Muscle of leg (tissue), 11 donors: Measurements from ENCODE around the gene BOLA2B. TPM values are rescaled to one million over a fixed set of nuclear protein-coding genes. Genes with fewer than 3 reads are reported as not detected.
A peak's percentile ranks its signal among the peaks of the same experiment; 100 is the strongest.
"Not testable (repeated sequence)": the region's sequence is repeated elsewhere in the genome, so short reads cannot be mapped to it uniquely, and the experiment has no call there.

Source experiments
- DNase-seq: peaks from one replicate; pipeline ENCODE4 v3.0.0; 2013
- H3K27ac ChIP-seq: one replicate; pipeline ENCODE4 v1.5.1; 2013; ENCODE audit warnings: mild to moderate bottlenecking, low read length, control low read depth
- H3K27me3 ChIP-seq: one replicate; pipeline ENCODE4 v1.6.1; 2013; ENCODE audit warnings: low read length; ENCODE audit not compliant: control insufficient read depth, insufficient read depth
- H3K36me3 ChIP-seq: one replicate; pipeline ENCODE4 v1.6.1; 2013; ENCODE audit warnings: low read length; ENCODE audit not compliant: control insufficient read depth, insufficient read depth
- H3K4me1 ChIP-seq: one replicate; pipeline ENCODE4 v1.6.1; 2013; ENCODE audit warnings: low read length; ENCODE audit not compliant: control insufficient read depth, insufficient read depth
- H3K4me3 ChIP-seq: one replicate; pipeline ENCODE4 v1.5.1; 2013; ENCODE audit warnings: low read length, control low read depth
- H3K9me3 ChIP-seq: replicated peaks from 2 replicates; pipeline ENCODE4 v1.6.1; 2013; ENCODE audit warnings: low read depth, low read length; ENCODE audit not compliant: control insufficient read depth
- WGBS: methylation state at CpG from one replicate; pipeline ENCODE4 v1.1.5; 2013; ENCODE audit warnings: missing lambda C conversion rate; ENCODE audit not compliant: insufficient coverage; 5-methylcytosine and 5-hydroxymethylcytosine counted together
- polyA plus RNA-seq, 8 donors: library from polyadenylated mRNA; unstranded; fragments of 120-200 nt; gene quantifications; one replicate each; pipeline versions ENCODE4 v1.2.1 to v1.2.3, GENCODE V29; 2013; ENCODE audit warnings: inconsistent platforms in 1 of 8, low replicate concordance in 1 of 8; ENCODE audit not compliant: insufficient read length in 8 of 8, insufficient read depth in 1 of 8
- total RNA-seq: library from RNA; stranded (reverse); fragments of 120-200 nt; gene quantifications from one replicate; pipeline ENCODE4 v1.2.4, GENCODE V29; 2013

Gene BOLA2B
- total and polyA plus RNA-seq, 9 donors, result 24.0 to 81.7 (median 30.7) TPM

DNA sequence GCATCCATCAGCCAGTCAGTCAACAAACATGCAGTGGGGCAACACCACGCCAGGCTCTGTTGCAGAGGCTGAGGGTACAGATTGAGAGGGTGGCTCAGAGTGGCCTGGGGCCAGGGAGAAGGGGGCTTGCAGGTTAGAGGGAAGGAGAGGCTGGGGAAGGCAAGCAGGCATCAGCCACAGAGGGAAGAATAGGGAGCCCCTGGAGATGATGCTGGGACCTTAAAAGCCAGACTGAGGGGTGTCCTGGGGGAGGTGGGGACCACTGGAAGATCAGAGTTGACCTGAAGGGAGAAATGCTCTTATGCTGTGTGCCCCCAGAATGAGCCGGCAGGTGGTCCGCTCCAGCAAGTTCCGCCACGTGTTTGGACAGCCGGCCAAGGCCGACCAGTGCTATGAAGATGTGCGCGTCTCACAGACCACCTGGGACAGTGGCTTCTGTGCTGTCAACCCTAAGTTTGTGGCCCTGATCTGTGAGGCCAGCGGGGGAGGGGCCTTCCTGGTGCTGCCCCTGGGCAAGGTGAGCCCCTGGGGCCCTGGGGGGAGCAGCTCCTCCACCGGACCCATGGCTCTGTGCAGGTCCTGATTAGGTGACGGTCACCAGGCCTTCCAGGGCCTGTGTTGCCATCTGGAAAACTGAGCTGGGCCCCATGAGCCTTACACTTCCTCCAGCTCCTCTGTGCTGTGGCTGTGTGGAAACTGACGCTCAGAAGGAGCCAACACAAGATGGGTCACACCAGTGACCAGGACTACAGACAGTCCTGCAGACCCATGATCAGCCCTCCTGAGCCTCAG, 8.4 kb downstream of the BOLA2B start:
- peaks cover 3% of the 10 kb centered on the region for H3K36me3 ChIP-seq
- H3K27me3 ChIP-seq, result peaks cover 3% of the 10 kb centered on the region
- H3K4me3 ChIP-seq, result peak overlapping the region; percentile 62
- peaks cover 27% of the 10 kb centered on the region for H3K4me1 ChIP-seq
- DNase-seq, result peak; percentile 26
- no peaks in the 10 kb centered on the region for H3K9me3 ChIP-seq
- 55% methylated on average over 12 of the region's 13 CpGs for WGBS
- peak overlapping the region; percentile 47 for H3K27ac ChIP-seq

DNA sequence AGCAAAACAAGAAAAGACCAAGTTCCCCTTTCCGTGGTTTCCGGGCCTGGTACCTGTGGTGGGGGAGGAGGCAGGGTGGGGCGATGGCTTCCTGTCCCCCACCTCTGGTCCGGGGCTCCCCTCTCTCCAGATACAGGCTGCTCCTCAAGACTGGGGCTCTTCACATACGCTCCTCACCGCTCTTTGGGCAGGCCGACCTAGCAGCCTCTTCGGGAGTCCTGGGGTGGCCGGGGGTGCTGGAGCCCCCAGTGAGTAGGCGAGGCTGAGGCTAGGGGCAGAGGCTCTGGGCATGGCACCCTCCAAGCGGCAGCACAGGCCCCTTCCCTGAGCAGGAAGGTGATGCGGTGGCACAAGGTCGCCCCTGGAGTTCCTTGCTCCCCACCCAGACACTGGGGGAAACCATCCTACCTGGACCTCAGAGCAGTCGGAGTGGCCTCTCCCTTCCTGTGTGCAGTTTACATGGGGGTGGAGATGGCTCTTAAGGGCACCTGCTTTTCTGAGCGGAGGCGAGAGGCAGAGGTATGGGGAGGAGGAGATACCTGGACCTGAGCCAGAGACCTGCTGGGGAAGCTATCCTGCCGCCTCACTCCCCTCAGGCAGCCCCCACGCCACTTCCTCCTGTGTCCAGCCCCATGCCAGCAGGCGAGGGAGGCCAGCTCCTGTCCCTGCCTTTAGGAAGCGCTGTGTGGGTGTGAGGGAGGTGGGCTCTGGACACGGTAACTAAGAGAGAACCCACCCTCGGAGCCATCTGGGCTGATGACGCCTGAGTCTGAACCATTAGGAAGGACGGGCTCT, 9.2 kb downstream of the BOLA2B start:
- Histone ChIP-seq H3K27me3 (peaks cover 3% of the 10 kb centered on the region), H3K27ac (peak overlapping the region; percentile 13), H3K4me1 (peaks cover 27% of the 10 kb centered on the region), H3K36me3 (peaks cover 3% of the 10 kb centered on the region), H3K9me3 (no peaks in the 10 kb centered on the region), H3K4me3 (peak overlapping the region; percentile 62)
- DNase-seq, result peak; percentile 35
- 27% methylated on average over 8 of the region's 24 CpGs for WGBS

DNA sequence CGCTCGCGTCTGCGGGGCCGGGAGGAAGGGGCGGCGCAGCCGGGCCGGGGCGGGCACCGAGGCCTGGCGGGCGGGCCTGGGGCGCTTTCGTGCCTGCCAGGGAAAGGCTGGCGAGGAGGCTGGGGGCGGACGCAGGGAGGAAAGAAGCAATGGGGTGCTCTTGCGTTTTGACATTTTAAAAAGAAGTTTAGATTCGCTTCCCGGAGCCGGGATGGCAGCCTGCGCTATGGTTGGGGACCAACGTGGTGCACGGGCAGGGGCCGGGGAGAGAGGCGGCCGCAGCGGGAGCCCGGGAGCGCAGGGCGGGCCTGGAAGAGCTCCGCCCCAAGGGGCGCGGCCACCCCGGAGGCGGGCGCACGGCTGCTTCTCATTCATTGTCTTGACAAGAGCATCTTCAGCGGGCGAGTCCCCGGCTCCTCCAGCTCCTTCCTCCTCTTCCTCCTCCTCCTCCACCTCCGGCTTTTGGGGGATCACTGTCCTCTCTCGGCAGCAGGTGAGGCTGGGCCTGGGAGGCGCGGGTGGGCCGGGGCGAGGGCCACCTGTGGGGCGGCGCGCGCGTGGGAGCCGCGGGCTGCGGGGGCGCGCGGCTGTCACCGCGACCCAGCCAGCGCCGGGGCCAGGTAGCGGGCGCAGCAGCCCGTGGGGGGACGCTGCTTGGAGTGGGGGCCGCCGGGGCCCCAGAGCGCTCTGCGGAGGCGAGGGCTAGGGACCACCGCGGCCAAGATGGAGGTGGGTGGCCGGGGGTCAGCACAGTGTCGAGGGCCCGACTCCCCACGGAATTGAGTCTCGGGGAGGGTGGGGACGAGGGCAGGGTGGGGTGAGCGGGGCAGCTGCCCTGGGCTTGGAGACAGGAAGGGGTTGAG, 10.0 kb downstream of the BOLA2B start, which contains the start of gene CORO1A:
Gene CORO1A, plus strand, starts transcription at position 370 of the 863 bp plus-strand sequence. CDS start 1,608 bp downstream, outside the sequence.
- Histone ChIP-seq H3K4me1 (peaks cover 29% of the 10 kb centered on the region), H3K9me3 (no peaks in the 10 kb centered on the region), H3K27me3 (peaks cover 3% of the 10 kb centered on the region), H3K27ac (peak within 1 kb of the TSS; percentile 62), H3K4me3 (peak within 1 kb of the TSS; percentile 62), H3K36me3 (peaks cover 3% of the 10 kb centered on the region)
- WGBS, result under 1% methylated on average over 75 of the region's 81 CpGs
- DNase-seq, result peak; percentile 91

DNA sequence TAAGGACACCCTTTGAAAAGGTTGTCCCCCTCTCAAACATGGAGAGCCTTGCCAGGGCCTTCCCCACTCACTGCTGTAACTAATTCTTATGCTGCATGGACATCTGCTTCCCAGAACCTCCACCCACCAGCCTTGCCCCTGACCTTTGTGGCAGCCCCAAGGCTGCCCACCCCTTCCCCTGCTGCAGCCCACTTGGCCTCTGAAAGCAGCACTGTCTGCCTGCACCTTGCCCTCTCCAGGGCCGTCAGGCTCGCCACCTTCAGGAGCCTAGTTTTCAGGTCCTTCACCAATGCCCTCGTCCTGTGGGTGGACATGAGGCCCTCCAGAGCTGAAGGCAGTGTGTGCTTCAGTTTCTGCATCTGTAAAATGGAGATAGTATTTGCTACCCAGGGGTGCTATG, 12.7 kb downstream of the BOLA2B start:
- DNase-seq, result no peak

DNA sequence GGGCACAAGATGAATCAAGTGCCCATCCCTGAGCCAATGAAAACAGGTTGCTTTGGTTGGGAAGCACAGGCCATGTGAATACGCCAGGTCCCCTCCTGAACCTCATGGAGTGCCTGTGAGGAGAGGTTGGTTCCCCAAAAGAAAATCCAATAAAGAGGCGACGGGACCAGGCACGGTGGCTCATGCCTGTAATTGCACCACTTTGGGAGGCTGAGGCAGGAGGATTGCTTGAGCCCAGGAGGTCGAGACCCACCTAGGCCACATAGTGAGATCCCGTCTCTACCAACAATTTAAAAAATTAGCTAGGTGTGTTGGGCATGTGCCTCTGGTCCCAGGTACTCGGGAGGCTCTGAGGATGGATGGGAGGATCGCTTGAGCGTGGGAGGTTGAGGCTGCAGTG, 13.5 kb downstream of the BOLA2B start:
- H3K4me1 ChIP-seq, result peaks cover 19% of the 10 kb centered on the region
- 80% methylated on average over 1 of the region's 9 CpGs for WGBS
- no peak overlapping the region for H3K4me3 ChIP-seq
- no peaks in the 10 kb centered on the region for H3K9me3 ChIP-seq
- H3K27me3 ChIP-seq, result peaks cover 2% of the 10 kb centered on the region
- H3K27ac ChIP-seq, result no peak overlapping the region
- no peak for DNase-seq
- H3K36me3 ChIP-seq, result no peaks in the 10 kb centered on the region

More for the DNA sequence above, 12.7 kb downstream of the BOLA2B start:
- Histone ChIP-seq H3K27me3 (peaks cover 3% of the 10 kb centered on the region), H3K4me1 (peaks cover 20% of the 10 kb centered on the region), H3K36me3 (no peaks in the 10 kb centered on the region), H3K9me3 (no peaks in the 10 kb centered on the region), H3K27ac (no peak overlapping the region), H3K4me3 (no peak overlapping the region)
- 74% methylated on average over 3 of the region's 3 CpGs for WGBS

DNA sequence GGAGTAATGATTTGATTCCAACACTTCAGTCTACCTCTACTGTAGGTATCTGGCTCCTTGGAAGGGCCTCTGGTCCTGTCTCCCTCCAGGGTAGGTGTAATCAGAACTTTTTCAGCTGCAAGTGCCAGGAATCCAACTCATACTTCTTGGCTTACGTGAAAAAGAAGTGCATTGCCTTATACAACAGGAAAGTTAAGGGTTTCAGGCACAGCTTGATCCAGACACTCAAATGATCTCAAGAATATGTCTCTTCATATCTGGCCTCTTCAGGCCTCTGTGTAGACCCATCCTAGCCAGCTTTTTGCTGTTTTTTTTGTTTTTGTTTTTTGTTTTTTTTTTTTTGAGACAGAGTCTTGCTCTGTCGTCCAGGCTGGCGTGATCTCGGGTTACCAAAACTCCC, 14.3 kb downstream of the BOLA2B start:
- Histone ChIP-seq H3K4me1 (peaks cover 12% of the 10 kb centered on the region), H3K4me3 (no peak overlapping the region), H3K36me3 (no peaks in the 10 kb centered on the region), H3K27me3 (no peaks in the 10 kb centered on the region), H3K27ac (no peak overlapping the region), H3K9me3 (no peaks in the 10 kb centered on the region)
- no peak for DNase-seq
- WGBS, result no CpG with 5 or more reads among the region's 4 CpGs

DNA sequence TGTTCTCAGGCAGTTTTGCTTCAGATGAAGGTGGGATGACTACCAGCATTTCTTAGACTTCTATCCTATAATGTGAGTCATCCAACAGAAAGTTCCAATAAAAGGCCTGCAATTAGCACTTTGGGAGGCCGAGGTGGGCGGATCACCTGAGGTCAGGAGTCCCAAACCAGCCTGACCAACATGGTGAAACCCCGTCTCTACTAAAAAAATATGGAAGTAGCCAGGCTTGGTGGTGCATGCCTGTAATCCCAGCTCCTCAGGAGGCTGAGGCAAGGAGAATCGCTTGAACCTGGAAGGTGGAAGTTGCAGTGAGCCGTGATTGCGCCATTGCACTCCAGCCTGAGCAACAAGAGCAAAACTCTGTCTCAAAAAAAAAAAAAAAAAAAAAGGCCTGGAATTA, 16.6 kb downstream of the BOLA2B start:
- 73% methylated on average over 5 of the region's 6 CpGs for WGBS
- not testable (repeated sequence) for H3K9me3 ChIP-seq, DNase-seq, H3K27me3 ChIP-seq, H3K4me3 ChIP-seq, H3K4me1 ChIP-seq, H3K27ac ChIP-seq, H3K36me3 ChIP-seq

DNA sequence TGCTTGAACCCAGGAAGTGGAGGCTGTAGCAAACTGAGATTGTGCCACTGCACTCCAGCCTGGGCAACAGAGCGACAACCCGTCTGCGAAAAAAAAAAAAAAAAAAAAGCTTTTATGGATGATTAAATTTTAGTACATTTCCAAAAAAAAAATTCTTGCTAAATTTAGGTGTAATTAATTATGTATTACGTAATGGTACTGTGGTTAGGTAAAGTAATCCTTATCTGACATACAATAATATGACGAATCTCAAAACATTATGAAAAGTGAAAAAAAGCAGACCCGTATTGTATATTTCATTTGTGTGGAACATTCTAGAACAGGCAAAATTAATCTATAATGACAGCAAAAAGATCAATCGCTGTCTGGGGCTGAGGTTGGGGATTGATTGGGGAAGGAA, 20.4 kb downstream of the BOLA2B start:
- H3K27ac ChIP-seq, result no peak overlapping the region
- WGBS, result no CpG with 5 or more reads among the region's 7 CpGs
- H3K4me3 ChIP-seq, result no peak overlapping the region
- H3K9me3 ChIP-seq, result no peaks in the 10 kb centered on the region
- H3K27me3 ChIP-seq, result no peaks in the 10 kb centered on the region
- no peak for DNase-seq
- H3K36me3 ChIP-seq, result no peaks in the 10 kb centered on the region
- H3K4me1 ChIP-seq, result no peaks in the 10 kb centered on the region

DNA sequence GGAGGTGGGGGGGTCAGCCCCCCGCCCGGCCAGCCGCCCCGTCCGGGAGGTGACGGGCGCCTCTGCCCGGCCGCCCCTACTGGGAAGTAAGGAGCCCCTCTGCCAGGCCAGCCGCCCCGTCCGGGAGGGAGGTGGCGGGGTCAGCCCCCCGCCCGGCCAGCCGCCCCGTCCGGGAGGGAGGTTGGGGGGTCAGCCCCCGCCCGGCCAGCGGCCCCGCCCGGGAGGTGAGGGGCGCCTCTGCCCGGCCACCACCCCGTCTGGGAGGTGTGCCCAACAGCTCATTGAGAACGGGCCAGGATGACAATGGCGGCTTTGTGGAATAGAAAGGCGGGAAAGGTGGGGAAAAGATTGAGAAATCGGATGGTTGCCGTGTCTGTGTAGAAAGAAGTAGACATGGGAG, 23.3 kb downstream of the BOLA2B start:
- WGBS, result 70% methylated on average over 2 of the region's 31 CpGs
- H3K4me1 ChIP-seq, H3K27ac ChIP-seq, H3K27me3 ChIP-seq, DNase-seq, H3K36me3 ChIP-seq, H3K9me3 ChIP-seq, H3K4me3 ChIP-seq: not testable (repeated sequence)
